H9 (cell line): Measurements from ENCODE around the gene SATL1. TPM values are rescaled to one million over a fixed set of nuclear protein-coding genes. Genes with fewer than 3 reads are reported as not detected.

Experiments
- DNase-seq: peaks from one replicate; pipeline ENCODE4 v3.0.0-alpha.2; 2017
- H2AFZ ChIP-seq: one replicate; pipeline ENCODE4 v1.6.1; 2013; ENCODE audit warnings: mild to moderate bottlenecking, low read length, control low read depth, moderate library complexity
- H2AK5ac ChIP-seq: 2 replicates; pipeline ENCODE4 v1.6.1; 2013; ENCODE audit warnings: low read length, control low read depth, mixed read lengths; ENCODE audit not compliant: insufficient read length
- H2BK120ac ChIP-seq: one replicate; pipeline ENCODE4 v1.6.1; 2013; ENCODE audit warnings: low read depth, mild to moderate bottlenecking, low read length, control low read depth, inconsistent platforms; ENCODE audit not compliant: poor library complexity, severe bottlenecking
- H2BK12ac ChIP-seq: 2 replicates; pipeline ENCODE4 v1.6.1; 2013; ENCODE audit warnings: low read length, control low read depth, mixed read lengths, low read depth; ENCODE audit not compliant: insufficient read length
- H2BK15ac ChIP-seq: 2 replicates; pipeline ENCODE4 v1.6.1; 2013; ENCODE audit warnings: low read depth, low read length, control low read depth
- H2BK20ac ChIP-seq: one replicate; pipeline ENCODE4 v1.6.1; 2013; ENCODE audit warnings: low read depth, mild to moderate bottlenecking, low read length, control low read depth, inconsistent platforms; ENCODE audit not compliant: poor library complexity, severe bottlenecking
- H2BK5ac ChIP-seq: 2 replicates; pipeline ENCODE4 v1.6.1; 2013; ENCODE audit warnings: low read length, control low read depth, mixed read lengths; ENCODE audit not compliant: insufficient read length
- H3K14ac ChIP-seq: 2 replicates; pipeline ENCODE4 v1.6.1; 2013; ENCODE audit warnings: low read length, control low read depth; ENCODE audit not compliant: insufficient read depth
- H3K18ac ChIP-seq: 2 replicates; pipeline ENCODE4 v1.6.1; 2013; ENCODE audit warnings: low read depth, mild to moderate bottlenecking, mixed read lengths, low read length, control low read depth; ENCODE audit not compliant: insufficient read length
- H3K23ac ChIP-seq: 2 replicates; pipeline ENCODE4 v1.6.1; 2013; ENCODE audit warnings: low read length, control low read depth, mixed read lengths, low read depth; ENCODE audit not compliant: insufficient read length
- H3K23me2 ChIP-seq: 2 replicates; pipeline ENCODE4 v1.6.1; 2013; ENCODE audit warnings: low read depth, mild to moderate bottlenecking, mixed read lengths, low read length, control low read depth; ENCODE audit not compliant: insufficient read length, poor library complexity, severe bottlenecking
- H3K27ac ChIP-seq: 2 replicates; pipeline ENCODE4 v1.5.1; 2013; ENCODE audit warnings: low read length, control low read depth, mixed read lengths, low read depth; ENCODE audit not compliant: insufficient read length
- H3K27me3 ChIP-seq: 2 replicates; pipeline ENCODE4 v1.6.1; 2013; ENCODE audit warnings: low read length, control low read depth, inconsistent platforms; ENCODE audit not compliant: insufficient read depth
- H3K4ac ChIP-seq: 2 replicates; pipeline ENCODE4 v1.6.1; 2013; ENCODE audit warnings: low read depth, mild to moderate bottlenecking, control low read depth, inconsistent platforms, low read length, moderate library complexity
- H3K4me1 ChIP-seq: 2 replicates; pipeline ENCODE4 v1.6.1; 2013; ENCODE audit warnings: low read length, control low read depth, inconsistent platforms; ENCODE audit not compliant: insufficient read depth
- H3K4me2 ChIP-seq: 2 replicates; pipeline ENCODE4 v1.6.1; 2013; ENCODE audit warnings: low read length, control low read depth, mixed read lengths; ENCODE audit not compliant: insufficient read length, insufficient read depth
- H3K56ac ChIP-seq: 2 replicates; pipeline ENCODE4 v1.6.1; 2013; ENCODE audit warnings: low read depth, mild to moderate bottlenecking, mixed read lengths, low read length, control low read depth; ENCODE audit not compliant: insufficient read length
- H3K79me1 ChIP-seq: 2 replicates; pipeline ENCODE4 v1.6.1; 2013; ENCODE audit warnings: low read depth, mild to moderate bottlenecking, moderate library complexity, low read length, control low read depth, inconsistent platforms; ENCODE audit not compliant: insufficient read depth, poor library complexity, severe bottlenecking
- H3K79me2 ChIP-seq: 2 replicates; pipeline ENCODE4 v1.6.1; 2013; ENCODE audit warnings: low read length, control low read depth, inconsistent platforms; ENCODE audit not compliant: insufficient read depth
- H3K9ac ChIP-seq: 2 replicates; pipeline ENCODE4 v1.6.1; 2013; ENCODE audit warnings: low read length, control low read depth, mixed read lengths; ENCODE audit not compliant: insufficient read length; ENCODE audit errors: extremely low read depth
- H3K9me3 ChIP-seq: one replicate; pipeline ENCODE4 v1.6.1; 2013; ENCODE audit warnings: low read depth, low read length, inconsistent platforms; ENCODE audit not compliant: control insufficient read depth
- H3T11ph ChIP-seq: one replicate; pipeline ENCODE4 v1.6.1; 2013; ENCODE audit warnings: mild to moderate bottlenecking, low read length, control low read depth, inconsistent platforms
- H4K20me1 ChIP-seq: one replicate; pipeline ENCODE4 v1.6.1; 2013; ENCODE audit not compliant: control insufficient read depth, insufficient read length, insufficient read depth
- H4K5ac ChIP-seq: 2 replicates; pipeline ENCODE4 v1.6.1; 2013; ENCODE audit warnings: low read depth, mild to moderate bottlenecking, mixed read lengths, low read length, control low read depth; ENCODE audit not compliant: insufficient read length
- H4K8ac ChIP-seq: replicated peaks from 2 replicates; pipeline ENCODE4 v1.6.1; 2013; ENCODE audit warnings: low read length, control low read depth, mixed read lengths, low read depth; ENCODE audit not compliant: insufficient read length
- H4K91ac ChIP-seq: 2 replicates; pipeline ENCODE4 v1.6.1; 2013; ENCODE audit warnings: low read depth, mild to moderate bottlenecking, moderate library complexity, mixed read lengths, low read length, control low read depth; ENCODE audit not compliant: insufficient read length
- H3K27ac Mint-ChIP-seq, 3 experiments: 2 replicates in 2 of 3; 3 replicates in 1 of 3; pipeline ENCODE4 v1.8.0; 2020 to 2021; ENCODE audit warnings: mixed read lengths in 3 of 3, mild to moderate bottlenecking in 1 of 3, moderate library complexity in 1 of 3
- H3K27me3 Mint-ChIP-seq: 2 replicates; pipeline ENCODE4 v1.8.0; 2021; ENCODE audit warnings: low read depth, mild to moderate bottlenecking, moderate library complexity, mixed read lengths
- H3K36me3 Mint-ChIP-seq, 3 experiments: 2 replicates in 2 of 3; 3 replicates in 1 of 3; pipeline ENCODE4 v1.8.0; 2020 to 2021; ENCODE audit warnings: low read depth in 3 of 3, mixed read lengths in 3 of 3; ENCODE audit not compliant: insufficient read depth in 1 of 3
- H3K4me1 Mint-ChIP-seq, 2 experiments: 2 replicates each; pipeline ENCODE4 v1.8.0; 2020; ENCODE audit warnings: mixed read lengths in 2 of 2
- H3K4me3 Mint-ChIP-seq, 2 experiments: 2 replicates in 1 of 2; 3 replicates in 1 of 2; pipeline ENCODE4 v1.8.0; 2020 to 2021; ENCODE audit warnings: mild to moderate bottlenecking in 2 of 2, mixed read lengths in 2 of 2, moderate library complexity in 1 of 2
- H3K9me3 Mint-ChIP-seq, 2 experiments: 2 replicates in 1 of 2; 3 replicates in 1 of 2; pipeline ENCODE4 v1.8.0; 2020; ENCODE audit warnings: mild to moderate bottlenecking in 2 of 2, mixed read lengths in 2 of 2, moderate library complexity in 1 of 2
- WGBS: extraction: QIAGEN DNeasy Blood & Tissue Kit; methylation state at CpG from one replicate; pipeline ENCODE4 v1.1.7; 2013; ENCODE audit warnings: missing lambda C conversion rate, low lambda C conversion rate, mixed read lengths; ENCODE audit not compliant: insufficient read length; ENCODE audit errors: extremely low coverage; 5-methylcytosine and 5-hydroxymethylcytosine counted together
- total RNA-seq: library from RNA; stranded (reverse); gene quantifications from 2 replicates; pipeline ENCODE4 v1.2.1, GENCODE V29; 2021
- TF ChIP-seq, protein P1 (sequence below): fragments of 200-600 bp; sonication (generic); conservative IDR thresholded peaks from 3 replicates; pipeline ENCODE4 v1.8.0; 2021; ENCODE audit warnings: antibody characterized with exemption, mild to moderate bottlenecking

The SATL1 gene
- total RNA-seq, 1 experiment from 2014 or later = 0.31 TPM

DNA sequence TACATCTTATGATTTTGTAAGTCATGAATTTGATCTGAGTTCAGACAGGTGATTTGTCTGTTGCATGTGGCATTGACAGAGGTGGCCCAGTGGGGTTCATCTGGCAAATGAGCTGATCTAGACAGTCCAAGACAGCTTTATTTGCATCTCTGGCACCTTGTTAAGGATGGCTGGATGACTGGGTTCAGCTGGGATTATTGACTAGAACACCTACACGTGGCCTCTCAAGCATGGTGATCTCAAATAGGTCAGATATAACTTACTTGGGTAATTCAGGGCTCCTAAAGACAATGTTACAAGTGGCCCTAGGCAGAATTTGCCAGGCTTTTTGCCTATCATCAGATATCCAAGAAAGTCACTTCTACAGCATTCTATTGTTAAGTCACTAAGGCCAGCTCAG is 192.0 kb downstream of the SATL1 start:
- Histone ChIP-seq H3K4me2 (no peak overlapping the region), H3K23me2 (no peaks in the 10 kb centered on the region), H4K20me1 (no peaks in the 10 kb centered on the region), H2BK15ac (no peak overlapping the region), H2BK5ac (no peak overlapping the region), H3K9ac (no peak overlapping the region), H4K8ac (no peak overlapping the region), H2BK120ac (no peak overlapping the region), H3K27ac (no peak overlapping the region), H3K79me2 (no peaks in the 10 kb centered on the region), H3K4ac (no peak overlapping the region), H2AFZ (no peak overlapping the region), H3K9me3 (peaks cover 4% of the 10 kb centered on the region), H3K27me3 (no peaks in the 10 kb centered on the region), H3K56ac (no peak overlapping the region), H4K5ac (no peak overlapping the region), H3K14ac (no peak overlapping the region), H3K23ac (no peak overlapping the region), H3K79me1 (no peaks in the 10 kb centered on the region), H2AK5ac (no peak overlapping the region), H3K18ac (no peak overlapping the region), H3K4me1 (no peaks in the 10 kb centered on the region), H3T11ph (no peak overlapping the region), H2BK12ac (no peak overlapping the region), H2BK20ac (no peak overlapping the region), H4K91ac (no peak overlapping the region)
- Mint-ChIP-seq H3K36me3 (peaks cover 0 to 4% (median under 1%) of the 10 kb centered on the region in 3 experiments; a peak in 3 of 7 replicates), H3K27ac (no peak overlapping the region; a peak in 1 of 7 replicates), H3K4me1 (no peaks in the 10 kb centered on the region), H3K9me3 (peaks cover 20 to 22% of the 10 kb centered on the region in 2 experiments), H3K27me3 (no peaks in the 10 kb centered on the region), H3K4me3 (no peak overlapping the region)
- TF ChIP-seq, protein P1, sequence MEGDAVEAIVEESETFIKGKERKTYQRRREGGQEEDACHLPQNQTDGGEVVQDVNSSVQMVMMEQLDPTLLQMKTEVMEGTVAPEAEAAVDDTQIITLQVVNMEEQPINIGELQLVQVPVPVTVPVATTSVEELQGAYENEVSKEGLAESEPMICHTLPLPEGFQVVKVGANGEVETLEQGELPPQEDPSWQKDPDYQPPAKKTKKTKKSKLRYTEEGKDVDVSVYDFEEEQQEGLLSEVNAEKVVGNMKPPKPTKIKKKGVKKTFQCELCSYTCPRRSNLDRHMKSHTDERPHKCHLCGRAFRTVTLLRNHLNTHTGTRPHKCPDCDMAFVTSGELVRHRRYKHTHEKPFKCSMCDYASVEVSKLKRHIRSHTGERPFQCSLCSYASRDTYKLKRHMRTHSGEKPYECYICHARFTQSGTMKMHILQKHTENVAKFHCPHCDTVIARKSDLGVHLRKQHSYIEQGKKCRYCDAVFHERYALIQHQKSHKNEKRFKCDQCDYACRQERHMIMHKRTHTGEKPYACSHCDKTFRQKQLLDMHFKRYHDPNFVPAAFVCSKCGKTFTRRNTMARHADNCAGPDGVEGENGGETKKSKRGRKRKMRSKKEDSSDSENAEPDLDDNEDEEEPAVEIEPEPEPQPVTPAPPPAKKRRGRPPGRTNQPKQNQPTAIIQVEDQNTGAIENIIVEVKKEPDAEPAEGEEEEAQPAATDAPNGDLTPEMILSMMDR = no peak
- DNase-seq = no peak
- WGBS = no CpG with 5 or more reads among the region's 1 CpG

Other genes starting within 250 kb of the SATL1 start
- 7.9 and 8.0 TPM in 2 replicates for gene APOOL, start 239.9 kb downstream of the SATL1 start, total RNA-seq
- 13.5 and 14.9 TPM in 2 replicates for gene ZNF711, start 212 bp upstream of the SATL1 start, total RNA-seq
- gene POF1B, start 135.9 kb upstream of the SATL1 start, total RNA-seq = not detected in 2 replicates